ENCODE results near the gene EDA.

DNA sequence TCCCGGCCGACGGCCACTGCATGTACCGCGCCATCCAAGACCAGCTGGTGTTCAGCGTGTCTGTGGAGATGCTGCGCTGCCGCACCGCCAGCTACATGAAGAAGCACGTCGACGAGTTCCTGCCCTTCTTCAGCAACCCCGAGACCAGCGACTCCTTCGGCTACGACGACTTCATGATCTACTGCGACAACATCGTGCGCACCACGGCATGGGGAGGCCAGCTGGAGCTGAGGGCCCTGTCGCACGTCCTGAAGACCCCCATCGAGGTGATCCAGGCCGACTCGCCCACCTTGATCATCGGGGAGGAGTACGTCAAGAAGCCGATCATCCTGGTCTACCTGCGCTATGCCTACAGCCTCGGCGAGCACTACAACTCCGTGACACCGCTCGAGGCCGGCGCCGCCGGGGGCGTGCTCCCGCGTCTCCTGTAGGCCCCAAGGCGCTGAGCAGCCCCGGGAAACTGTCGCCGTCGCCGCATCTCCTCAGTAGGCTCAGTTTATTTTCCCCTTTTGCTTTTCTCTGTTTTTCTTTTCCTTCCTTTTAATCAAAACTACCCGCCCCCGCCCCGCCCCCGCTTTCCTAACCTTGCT is 447.1 kb downstream of the EDA start:
- TF ChIP-seq, protein P1, sequence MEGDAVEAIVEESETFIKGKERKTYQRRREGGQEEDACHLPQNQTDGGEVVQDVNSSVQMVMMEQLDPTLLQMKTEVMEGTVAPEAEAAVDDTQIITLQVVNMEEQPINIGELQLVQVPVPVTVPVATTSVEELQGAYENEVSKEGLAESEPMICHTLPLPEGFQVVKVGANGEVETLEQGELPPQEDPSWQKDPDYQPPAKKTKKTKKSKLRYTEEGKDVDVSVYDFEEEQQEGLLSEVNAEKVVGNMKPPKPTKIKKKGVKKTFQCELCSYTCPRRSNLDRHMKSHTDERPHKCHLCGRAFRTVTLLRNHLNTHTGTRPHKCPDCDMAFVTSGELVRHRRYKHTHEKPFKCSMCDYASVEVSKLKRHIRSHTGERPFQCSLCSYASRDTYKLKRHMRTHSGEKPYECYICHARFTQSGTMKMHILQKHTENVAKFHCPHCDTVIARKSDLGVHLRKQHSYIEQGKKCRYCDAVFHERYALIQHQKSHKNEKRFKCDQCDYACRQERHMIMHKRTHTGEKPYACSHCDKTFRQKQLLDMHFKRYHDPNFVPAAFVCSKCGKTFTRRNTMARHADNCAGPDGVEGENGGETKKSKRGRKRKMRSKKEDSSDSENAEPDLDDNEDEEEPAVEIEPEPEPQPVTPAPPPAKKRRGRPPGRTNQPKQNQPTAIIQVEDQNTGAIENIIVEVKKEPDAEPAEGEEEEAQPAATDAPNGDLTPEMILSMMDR (IDR thresholded peaks at IDR 0.05; ENCODE audit: low read length) = no peak
- TF ChIP-seq EZH2phosphoT487 (IDR thresholded peaks at IDR 0.05; ENCODE audit: low read length) (no peak), EZH2 (optimal IDR thresholded peaks at IDR 0.05; ENCODE audit: low read depth, low read length) (no peak)
